HepG2 (cell line): ENCODE results near the gene RAB24. TPM values are rescaled to one million over a fixed set of nuclear protein-coding genes. Genes with fewer than 3 reads are reported as not detected.

Experiments
- ATF1 ChIP-seq: IDR thresholded peaks from 2 replicates; pipeline ENCODE4 v1.6.1; 2016; ENCODE audit warnings: mild to moderate bottlenecking, control low read depth
- FOXA1 ChIP-seq, 2 experiments: fragments of 450-650 bp in 1 of 2; sonication (generic) in 1 of 2; formaldehyde crosslinking in 1 of 2; IDR thresholded peaks; 2 replicates each; pipeline versions ENCODE4 v1.4.0 to v1.6.1; 2016 to 2020; ENCODE audit warnings: missing genetic modification reagents in 1 of 2
- KDM6A ChIP-seq: IDR thresholded peaks from 2 replicates; pipeline ENCODE4 v1.6.1; 2016; ENCODE audit warnings: low read depth
- KMT2A ChIP-seq: sonication (generic); formaldehyde crosslinking; IDR thresholded peaks from 2 replicates; pipeline ENCODE4 v1.4.0; 2020; ENCODE audit warnings: missing genetic modification reagents
- MIER3 ChIP-seq: IDR thresholded peaks from 2 replicates; pipeline ENCODE4 v1.6.1; 2016; ENCODE audit warnings: missing compliant biosample characterization, borderline replicate concordance
- MXD4 ChIP-seq: IDR thresholded peaks from 2 replicates; pipeline ENCODE4 v1.6.1; 2016; ENCODE audit warnings: mild to moderate bottlenecking, missing biosample characterization, missing genetic modification reagents
- MZF1 ChIP-seq: sonication (generic); formaldehyde crosslinking; IDR thresholded peaks from 2 replicates; pipeline ENCODE4 v1.8.1; 2023; ENCODE audit warnings: mild to moderate bottlenecking, missing genetic modification reagents, borderline replicate concordance
- NONO ChIP-seq, 2 experiments: fragments of 450-650 bp in 1 of 2; sonication (generic) in 1 of 2; formaldehyde crosslinking in 1 of 2; IDR thresholded peaks in 1 of 2; conservative IDR thresholded peaks in 1 of 2; 2 replicates each; pipeline versions ENCODE4 v1.6.1 to v1.8.0; 2017 to 2022; ENCODE audit warnings: mild to moderate bottlenecking in 1 of 2, missing genetic modification reagents in 1 of 2, moderate library complexity in 1 of 2
- POLR2AphosphoS5 ChIP-seq: IDR thresholded peaks from 2 replicates; pipeline ENCODE4 v1.6.1; 2012; ENCODE audit warnings: low read depth, low read length
- RXRA ChIP-seq: sonication (generic); formaldehyde crosslinking; IDR thresholded peaks from 2 replicates; pipeline ENCODE4 v1.5.1; 2020; ENCODE audit warnings: missing genetic modification reagents
- SPEN ChIP-seq: sonication (generic); formaldehyde crosslinking; IDR thresholded peaks from 2 replicates; pipeline ENCODE4 v1.5.1; 2020; ENCODE audit warnings: low read depth, mild to moderate bottlenecking, missing genetic modification reagents
- ZIK1 ChIP-seq: sonication (generic); formaldehyde crosslinking; IDR thresholded peaks from 2 replicates; pipeline ENCODE4 v1.5.0; 2020; ENCODE audit warnings: mild to moderate bottlenecking, low read depth, missing genetic modification reagents, borderline replicate concordance
- ZNF121 ChIP-seq: sonication (generic); formaldehyde crosslinking; IDR thresholded peaks from 2 replicates; pipeline ENCODE4 v1.5.0; 2020; ENCODE audit warnings: mild to moderate bottlenecking, missing genetic modification reagents
- ZNF331 ChIP-seq: sonication (generic); formaldehyde crosslinking; IDR thresholded peaks from 2 replicates; pipeline ENCODE4 v1.4.0; 2020; ENCODE audit warnings: missing genetic modification reagents
- ZNF547 ChIP-seq: sonication (generic); formaldehyde crosslinking; IDR thresholded peaks from 2 replicates; pipeline ENCODE4 v1.5.1; 2020; ENCODE audit warnings: mild to moderate bottlenecking, missing genetic modification reagents
- ZNF674 ChIP-seq: sonication (generic); formaldehyde crosslinking; IDR thresholded peaks from 2 replicates; pipeline ENCODE4 v1.5.0; 2020; ENCODE audit warnings: low read depth, mild to moderate bottlenecking, missing genetic modification reagents
- ZNF772 ChIP-seq: sonication (generic); formaldehyde crosslinking; IDR thresholded peaks from 2 replicates; pipeline ENCODE4 v1.5.0; 2020; ENCODE audit warnings: mild to moderate bottlenecking, missing genetic modification reagents
- ZNF816 ChIP-seq: sonication (generic); formaldehyde crosslinking; IDR thresholded peaks from 2 replicates; pipeline ENCODE4 v1.8.0; 2022; ENCODE audit warnings: missing genetic modification reagents, mild to moderate bottlenecking, borderline replicate concordance
- polyA plus RNA-seq, 8 experiments: library from polyadenylated mRNA; depleted of rRNA in 3 of 8; stranded (reverse) in 7 of 8; unstranded in 1 of 8; fragments of >200 nt; fragmentation: Illumina TruSeq in 4 of 8; extraction: Trizol in 4 of 8; gene quantifications; 2 replicates each; pipeline versions ENCODE4 v1.2.1 to v1.2.3, GENCODE V29; 2011 to 2016; ENCODE audit warnings: low read depth in 4 of 8, missing spikeins in 1 of 8, mixed read lengths in 1 of 8; ENCODE audit not compliant: insufficient read depth in 1 of 8
- total RNA-seq, 5 experiments: library from RNA; depleted of rRNA; stranded (reverse); fragments of >200 nt; fragmentation: Illumina TruSeq; extraction: Trizol; gene quantifications; 2 replicates each; pipeline ENCODE4 v1.2.3, GENCODE V29; 2016; ENCODE audit warnings: low read depth in 1 of 5
- TF ChIP-seq, protein P1 (sequence below): sonication (generic); formaldehyde crosslinking; IDR thresholded peaks from 2 replicates; pipeline ENCODE4 v1.4.0; 2020; ENCODE audit warnings: missing genetic modification reagents
- TF ChIP-seq, protein P2 (sequence below): sonication (generic); formaldehyde crosslinking; IDR thresholded peaks from 2 replicates; pipeline ENCODE4 v1.5.0; 2020; ENCODE audit warnings: missing genetic modification reagents
- TF ChIP-seq, protein P3 (sequence below): sonication (generic); formaldehyde crosslinking; IDR thresholded peaks from 2 replicates; pipeline ENCODE4 v1.4.0; 2020; ENCODE audit warnings: missing genetic modification reagents

Gene RAB24
- total and polyA plus RNA-seq, 2 of the 13 experiments (the other 11 are each of a cell fraction or from before 2014, with no cell fraction given) = 22.9 to 63.7 TPM

DNA sequence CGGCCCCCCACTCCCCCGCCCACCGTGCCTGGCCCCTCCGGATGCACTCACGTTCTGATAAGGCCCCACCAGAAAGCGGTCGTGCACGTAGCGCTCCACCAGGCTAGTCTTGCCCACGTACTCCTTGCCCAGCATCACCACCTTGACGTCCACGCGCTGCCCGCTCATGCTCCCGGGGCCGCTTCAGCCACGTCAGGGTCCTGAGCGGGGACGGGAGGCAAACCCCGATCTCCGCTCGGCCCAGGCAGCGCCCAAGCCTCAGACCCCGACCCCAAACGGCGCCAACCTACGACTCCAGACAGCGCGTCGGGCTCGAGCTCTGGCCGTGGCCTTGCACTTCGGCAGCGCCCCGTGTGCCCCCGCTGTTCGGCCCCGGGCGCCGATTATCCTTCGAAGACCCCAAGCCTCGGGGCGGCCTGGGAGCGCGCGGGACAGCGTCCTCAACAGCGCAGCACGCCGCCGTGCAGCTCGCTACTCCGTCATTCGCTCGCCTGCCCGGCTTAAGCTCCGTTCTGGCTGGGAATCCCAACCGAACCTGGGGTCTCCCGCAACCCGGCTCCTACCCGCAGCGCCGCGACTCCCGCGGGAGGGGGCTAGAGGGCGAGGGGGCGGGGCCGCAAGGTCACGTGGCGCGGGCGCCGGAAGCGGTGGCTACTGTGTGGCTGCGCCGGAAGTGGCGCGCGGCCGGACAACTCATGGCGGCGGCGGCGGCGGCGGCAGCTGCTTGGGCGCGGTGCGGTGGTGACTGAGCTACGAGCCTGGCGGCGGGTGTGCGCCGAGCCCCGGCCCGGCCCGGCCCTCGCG, at the start of gene RAB24, which contains the start of gene PRELID1 (continued):
- TF ChIP-seq, protein P1, sequence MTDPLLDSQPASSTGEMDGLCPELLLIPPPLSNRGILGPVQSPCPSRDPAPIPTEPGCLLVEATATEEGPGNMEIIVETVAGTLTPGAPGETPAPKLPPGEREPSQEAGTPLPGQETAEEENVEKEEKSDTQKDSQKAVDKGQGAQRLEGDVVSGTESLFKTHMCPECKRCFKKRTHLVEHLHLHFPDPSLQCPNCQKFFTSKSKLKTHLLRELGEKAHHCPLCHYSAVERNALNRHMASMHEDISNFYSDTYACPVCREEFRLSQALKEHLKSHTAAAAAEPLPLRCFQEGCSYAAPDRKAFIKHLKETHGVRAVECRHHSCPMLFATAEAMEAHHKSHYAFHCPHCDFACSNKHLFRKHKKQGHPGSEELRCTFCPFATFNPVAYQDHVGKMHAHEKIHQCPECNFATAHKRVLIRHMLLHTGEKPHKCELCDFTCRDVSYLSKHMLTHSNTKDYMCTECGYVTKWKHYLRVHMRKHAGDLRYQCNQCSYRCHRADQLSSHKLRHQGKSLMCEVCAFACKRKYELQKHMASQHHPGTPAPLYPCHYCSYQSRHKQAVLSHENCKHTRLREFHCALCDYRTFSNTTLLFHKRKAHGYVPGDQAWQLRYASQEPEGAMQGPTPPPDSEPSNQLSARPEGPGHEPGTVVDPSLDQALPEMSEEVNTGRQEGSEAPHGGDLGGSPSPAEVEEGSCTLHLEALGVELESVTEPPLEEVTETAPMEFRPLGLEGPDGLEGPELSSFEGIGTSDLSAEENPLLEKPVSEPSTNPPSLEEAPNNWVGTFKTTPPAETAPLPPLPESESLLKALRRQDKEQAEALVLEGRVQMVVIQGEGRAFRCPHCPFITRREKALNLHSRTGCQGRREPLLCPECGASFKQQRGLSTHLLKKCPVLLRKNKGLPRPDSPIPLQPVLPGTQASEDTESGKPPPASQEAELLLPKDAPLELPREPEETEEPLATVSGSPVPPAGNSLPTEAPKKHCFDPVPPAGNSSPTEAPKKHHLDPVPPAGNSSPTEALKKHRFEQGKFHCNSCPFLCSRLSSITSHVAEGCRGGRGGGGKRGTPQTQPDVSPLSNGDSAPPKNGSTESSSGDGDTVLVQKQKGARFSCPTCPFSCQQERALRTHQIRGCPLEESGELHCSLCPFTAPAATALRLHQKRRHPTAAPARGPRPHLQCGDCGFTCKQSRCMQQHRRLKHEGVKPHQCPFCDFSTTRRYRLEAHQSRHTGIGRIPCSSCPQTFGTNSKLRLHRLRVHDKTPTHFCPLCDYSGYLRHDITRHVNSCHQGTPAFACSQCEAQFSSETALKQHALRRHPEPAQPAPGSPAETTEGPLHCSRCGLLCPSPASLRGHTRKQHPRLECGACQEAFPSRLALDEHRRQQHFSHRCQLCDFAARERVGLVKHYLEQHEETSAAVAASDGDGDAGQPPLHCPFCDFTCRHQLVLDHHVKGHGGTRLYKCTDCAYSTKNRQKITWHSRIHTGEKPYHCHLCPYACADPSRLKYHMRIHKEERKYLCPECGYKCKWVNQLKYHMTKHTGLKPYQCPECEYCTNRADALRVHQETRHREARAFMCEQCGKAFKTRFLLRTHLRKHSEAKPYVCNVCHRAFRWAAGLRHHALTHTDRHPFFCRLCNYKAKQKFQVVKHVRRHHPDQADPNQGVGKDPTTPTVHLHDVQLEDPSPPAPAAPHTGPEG (CRISPR knock-in tag) = 0 out of 2 replicates have a peak, but pooled peaks have one; percentile 52
- TF ChIP-seq KMT2A (CRISPR knock-in tag) (peak; percentile 80; the same call in 1 of the 2 replicates), ZNF674 (no peak), ZNF816 (0 out of 2 replicates have a peak, but pooled peaks have one; percentile 59), KDM6A (no peak), NONO (IDR thresholded peaks at IDR 0.05) (no peak), NONO (CRISPR knock-in tag; conservative IDR thresholded peaks at IDR 0.05) (peak; percentile 77), RXRA (CRISPR knock-in tag) (peak; percentile 71; the same call in 1 of the 2 replicates), MXD4 (CRISPR knock-in tag) (peak; percentile 77; the same call in 1 of the 2 replicates), SPEN (CRISPR knock-in tag) (peak; percentile 63; the same call in 1 of the 2 replicates), ATF1 (CRISPR knock-in tag) (no peak), POLR2AphosphoS5 (peak; percentile 77), ZNF121 (peak; percentile 40; the same call in 1 of the 2 replicates), MZF1 (0 out of 2 replicates have a peak, but pooled peaks have one; percentile 60), ZIK1 (CRISPR knock-in tag) (peak; percentile 53; the same call in 1 of the 2 replicates), ZNF331 (peak; percentile 75; the same call in 1 of the 2 replicates), FOXA1 (IDR thresholded peaks at IDR 0.05) (no peak), FOXA1 (CRISPR knock-in tag; IDR thresholded peaks at IDR 0.05) (no peak), ZNF772 (CRISPR knock-in tag) (peak; percentile 42; the same call in 1 of the 2 replicates), MIER3 (no peak), ZNF547 (CRISPR knock-in tag) (peak; percentile 91)
- TF ChIP-seq, protein P2, sequence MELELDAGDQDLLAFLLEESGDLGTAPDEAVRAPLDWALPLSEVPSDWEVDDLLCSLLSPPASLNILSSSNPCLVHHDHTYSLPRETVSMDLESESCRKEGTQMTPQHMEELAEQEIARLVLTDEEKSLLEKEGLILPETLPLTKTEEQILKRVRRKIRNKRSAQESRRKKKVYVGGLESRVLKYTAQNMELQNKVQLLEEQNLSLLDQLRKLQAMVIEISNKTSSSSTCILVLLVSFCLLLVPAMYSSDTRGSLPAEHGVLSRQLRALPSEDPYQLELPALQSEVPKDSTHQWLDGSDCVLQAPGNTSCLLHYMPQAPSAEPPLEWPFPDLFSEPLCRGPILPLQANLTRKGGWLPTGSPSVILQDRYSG (CRISPR knock-in tag) = peak; percentile 41; the same call in 1 of the 2 replicates
- TF ChIP-seq, protein P3, sequence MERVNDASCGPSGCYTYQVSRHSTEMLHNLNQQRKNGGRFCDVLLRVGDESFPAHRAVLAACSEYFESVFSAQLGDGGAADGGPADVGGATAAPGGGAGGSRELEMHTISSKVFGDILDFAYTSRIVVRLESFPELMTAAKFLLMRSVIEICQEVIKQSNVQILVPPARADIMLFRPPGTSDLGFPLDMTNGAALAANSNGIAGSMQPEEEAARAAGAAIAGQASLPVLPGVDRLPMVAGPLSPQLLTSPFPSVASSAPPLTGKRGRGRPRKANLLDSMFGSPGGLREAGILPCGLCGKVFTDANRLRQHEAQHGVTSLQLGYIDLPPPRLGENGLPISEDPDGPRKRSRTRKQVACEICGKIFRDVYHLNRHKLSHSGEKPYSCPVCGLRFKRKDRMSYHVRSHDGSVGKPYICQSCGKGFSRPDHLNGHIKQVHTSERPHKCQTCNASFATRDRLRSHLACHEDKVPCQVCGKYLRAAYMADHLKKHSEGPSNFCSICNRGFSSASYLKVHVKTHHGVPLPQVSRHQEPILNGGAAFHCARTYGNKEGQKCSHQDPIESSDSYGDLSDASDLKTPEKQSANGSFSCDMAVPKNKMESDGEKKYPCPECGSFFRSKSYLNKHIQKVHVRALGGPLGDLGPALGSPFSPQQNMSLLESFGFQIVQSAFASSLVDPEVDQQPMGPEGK (CRISPR knock-in tag) = peak; percentile 79
